A673 (cell line): ENCODE measurements around the gene ACSS1.

Experiments used
- CTCF ChIP-seq: fragments of 300-800, 200-600 bp; sonication (generic); conservative IDR thresholded peaks from 2 replicates; pipeline ENCODE4 v1.5.1; 2017; ENCODE audit warnings: low read depth, mild to moderate bottlenecking, antibody characterized with exemption, low read length, moderate library complexity, mixed read lengths
- EZH2 ChIP-seq: fragments of 200-600 bp; sonication (generic); IDR thresholded peaks from 2 replicates; pipeline ENCODE4 v1.6.1; 2017; ENCODE audit warnings: borderline replicate concordance, low read depth, mild to moderate bottlenecking, mixed read lengths, antibody characterized with exemption, low read length; ENCODE audit not compliant: poor library complexity, severe bottlenecking

DNA sequence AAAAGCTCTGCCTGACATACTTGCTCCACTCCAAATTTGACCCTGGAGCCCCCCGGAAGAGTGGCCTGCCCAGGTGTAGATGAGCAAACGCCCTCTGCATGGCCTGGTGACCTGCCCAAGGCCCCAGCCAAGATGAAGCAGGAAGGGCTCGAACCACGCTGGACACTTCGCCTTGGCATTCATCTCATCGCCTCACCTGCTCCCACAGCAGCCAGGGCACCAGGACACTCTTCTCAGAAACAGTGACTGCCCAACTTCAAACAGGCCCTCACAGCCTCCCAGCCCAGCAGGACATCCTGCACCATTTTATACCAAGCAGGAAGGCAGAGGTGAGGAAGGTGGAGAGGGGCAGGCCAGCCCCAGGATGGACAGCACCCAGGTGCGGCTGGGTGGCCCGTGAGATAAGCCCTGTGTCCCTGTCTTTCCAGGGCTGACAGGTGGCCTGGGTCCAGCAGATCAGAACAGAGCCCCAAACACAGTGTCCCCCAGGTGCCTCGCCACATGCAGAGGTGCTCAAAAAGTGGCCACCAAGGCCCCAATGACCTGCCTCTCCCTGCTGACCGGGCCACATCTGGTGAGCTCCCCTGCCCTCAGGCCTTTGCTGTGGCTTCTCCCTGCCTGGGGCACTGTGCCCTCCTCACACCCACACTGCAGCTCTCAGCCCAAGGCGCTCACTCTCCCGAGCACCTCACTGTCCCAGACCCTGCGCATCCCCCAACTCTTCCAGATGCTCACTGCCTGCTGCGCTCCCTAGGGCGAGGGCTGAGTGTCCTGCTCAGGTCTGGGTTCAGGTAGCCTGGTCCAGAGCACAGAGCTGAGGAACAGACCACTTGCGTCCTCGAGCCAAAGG lies 7.2 kb downstream of the ACSS1 start:
- no peak for TF ChIP-seq CTCF
- no peak for TF ChIP-seq EZH2
